Activated gamma-delta T cell treated with Interleukin-2 at 50 U/mL for 16 hours (primary cell): ENCODE data around the gene CD2AP.
"Not testable (repeated sequence)": the region's sequence is repeated elsewhere in the genome, so short reads cannot be mapped to it uniquely, and the experiment has no call there.

Source experiments
- DNase-seq: peaks from one replicate; pipeline ENCODE4 v3.0.0-alpha.2; 2020

CD2AP gene

GRCh38 chr6:47477497-47478232 is at the start of gene CD2AP:
Gene CD2AP (plus strand): TSS chr6:47477789. CDS start chr6:47478245, 456 bp downstream.
- peak; percentile 90 for DNase-seq

GRCh38 chr6:47428288-47428687 is 49.3 kb upstream of the CD2AP start:
- no peak for DNase-seq

GRCh38 chr6:47428746-47429664 is 48.6 kb upstream of the CD2AP start:
- no peak for DNase-seq

- DNase-seq: no peak
These were observed 43.0 kb upstream of the CD2AP start for GRCh38 chr6:47434372-47435253.

- no peak for DNase-seq
These were observed 42.4 kb upstream of the CD2AP start for GRCh38 chr6:47435254-47435612.

- no peak for DNase-seq
These were observed 40.0 kb upstream of the CD2AP start for GRCh38 chr6:47437592-47437991.

- no peak for DNase-seq
These were observed 38.9 kb upstream of the CD2AP start for GRCh38 chr6:47438481-47439347.

- DNase-seq: no peak
These were observed 38.3 kb upstream of the CD2AP start for GRCh38 chr6:47439348-47439668.

- DNase-seq: no peak
These were observed 36.9 kb upstream of the CD2AP start for GRCh38 chr6:47440719-47441118.

GRCh38 chr6:47444964-47445363 is 32.6 kb upstream of the CD2AP start:
- DNase-seq: not testable (repeated sequence)

- DNase-seq: no peak
These were observed 30.8 kb upstream of the CD2AP start for GRCh38 chr6:47446669-47447330.

GRCh38 chr6:47447722-47448121 is 29.9 kb upstream of the CD2AP start:
- no peak for DNase-seq

GRCh38 chr6:47451162-47451561 is 26.4 kb upstream of the CD2AP start:
- no peak for DNase-seq

- DNase-seq: no peak
These were observed 24.7 kb upstream of the CD2AP start for GRCh38 chr6:47452899-47453298.

GRCh38 chr6:47453372-47453936 is 24.1 kb upstream of the CD2AP start:
- no peak for DNase-seq

- DNase-seq: no peak
These were observed 22.7 kb upstream of the CD2AP start for GRCh38 chr6:47454713-47455396.

GRCh38 chr6:47455533-47456209 is 21.9 kb upstream of the CD2AP start:
- DNase-seq: no peak

- DNase-seq: no peak
These were observed 21.0 kb upstream of the CD2AP start for GRCh38 chr6:47456536-47456975.

GRCh38 chr6:47457370-47457769 is 20.2 kb upstream of the CD2AP start:
- no peak for DNase-seq

GRCh38 chr6:47464052-47464451 is 13.5 kb upstream of the CD2AP start:
- no peak for DNase-seq
